Large intestine (tissue), 12 donors: ENCODE measurements around the gene UGT1A7. TPM values are rescaled to one million over a fixed set of nuclear protein-coding genes. Genes with fewer than 3 reads are reported as not detected.
"Not testable (repeated sequence)": the region's sequence is repeated elsewhere in the genome, so short reads cannot be mapped to it uniquely, and the experiment has no call there.

Experiments
- DNase-seq, 2 donors: peaks; one replicate each; pipeline versions ENCODE4 v3.0.0 to v3.0.0-alpha.2; 2013
- H3K27ac ChIP-seq: one replicate; pipeline ENCODE4 v1.5.1; 2013; ENCODE audit warnings: low read length
- H3K27me3 ChIP-seq: 2 replicates; pipeline ENCODE4 v1.6.1; 2013; ENCODE audit warnings: low read length; ENCODE audit not compliant: control insufficient read depth, insufficient read depth
- H3K36me3 ChIP-seq: 2 replicates; pipeline ENCODE4 v1.6.1; 2013; ENCODE audit warnings: low read length; ENCODE audit not compliant: control insufficient read depth, insufficient read depth
- H3K4me1 ChIP-seq: one replicate; pipeline ENCODE4 v1.6.1; 2013; ENCODE audit warnings: low read length; ENCODE audit not compliant: control insufficient read depth, insufficient read depth
- H3K4me3 ChIP-seq: one replicate; pipeline ENCODE4 v1.5.1; 2013; ENCODE audit warnings: low read length
- H3K9me3 ChIP-seq: one replicate; pipeline ENCODE4 v1.6.1; 2013; ENCODE audit warnings: mild to moderate bottlenecking, low read depth, low read length, moderate library complexity; ENCODE audit not compliant: control insufficient read depth
- WGBS: methylation state at CpG from one replicate; pipeline ENCODE4 v1.1.5; 2013; ENCODE audit warnings: low lambda C conversion rate; ENCODE audit not compliant: insufficient coverage; 5-methylcytosine and 5-hydroxymethylcytosine counted together
- long read RNA-seq, 11 donors: transcript quantifications; one replicate each; lab custom pipeline, GENCODE V29; 2026
- polyA plus RNA-seq: library from polyadenylated mRNA; unstranded; fragments of 120-200 nt; gene quantifications from one replicate; pipeline ENCODE4 v1.2.1, GENCODE V29; 2013

The UGT1A7 gene
- polyA plus RNA-seq, result not detected
- long read RNA-seq, donor 1, result 0 reads
- long read RNA-seq, donor 2, result 0 reads
- long read RNA-seq, donor 3, result 0 reads
- long read RNA-seq, donor 4, result 0 reads
- long read RNA-seq, donor 5, result 0 reads
- long read RNA-seq, donor 6, result 0 reads
- long read RNA-seq, donor 7, result 0 reads
- long read RNA-seq, donor 8, result 0 reads
- long read RNA-seq, donor 9, result 0 reads
- long read RNA-seq, donor 10, result 0 reads
- long read RNA-seq, donor 11, result 0 reads

- WGBS, result 44% methylated on average over 2 of the region's 5 CpGs
- Histone ChIP-seq H3K36me3 (no peaks in the 10 kb centered on the region), H3K27ac (no peak within 1 kb of the TSS), H3K9me3 (no peaks in the 10 kb centered on the region), H3K27me3 (no peaks in the 10 kb centered on the region), H3K4me3 (no peak within 1 kb of the TSS), H3K4me1 (no peaks in the 10 kb centered on the region)
- no peak for DNase-seq
Observed at GRCh38 chr2:233681521-233682099, at the start of gene UGT1A7. TSS of gene UGT1A7 (plus strand) at chr2:233681901. CDS start at chr2:233681938, 37 bp downstream.

- not testable (repeated sequence) for H3K27me3 ChIP-seq, H3K4me3 ChIP-seq, DNase-seq, H3K9me3 ChIP-seq, H3K36me3 ChIP-seq, H3K27ac ChIP-seq, H3K4me1 ChIP-seq
- WGBS, result no CpG with 5 or more reads among the region's 10 CpGs
Observed at GRCh38 chr2:233636306-233636705, 45.4 kb upstream of the UGT1A7 start, which contains the start of gene UGT1A10. TSS of gene UGT1A10 (plus strand) at chr2:233636448. CDS start at chr2:233636523, 75 bp downstream.

GRCh38 chr2:233638836-233639235 is 42.9 kb upstream of the UGT1A7 start:
- WGBS, result no CpG with 5 or more reads among the region's 5 CpGs
- no peak for DNase-seq
- Histone ChIP-seq H3K27ac (no peak overlapping the region), H3K36me3 (no peaks in the 10 kb centered on the region), H3K9me3 (peaks cover 3% of the 10 kb centered on the region), H3K27me3 (no peaks in the 10 kb centered on the region), H3K4me3 (no peak overlapping the region), H3K4me1 (no peaks in the 10 kb centered on the region)

DNA sequence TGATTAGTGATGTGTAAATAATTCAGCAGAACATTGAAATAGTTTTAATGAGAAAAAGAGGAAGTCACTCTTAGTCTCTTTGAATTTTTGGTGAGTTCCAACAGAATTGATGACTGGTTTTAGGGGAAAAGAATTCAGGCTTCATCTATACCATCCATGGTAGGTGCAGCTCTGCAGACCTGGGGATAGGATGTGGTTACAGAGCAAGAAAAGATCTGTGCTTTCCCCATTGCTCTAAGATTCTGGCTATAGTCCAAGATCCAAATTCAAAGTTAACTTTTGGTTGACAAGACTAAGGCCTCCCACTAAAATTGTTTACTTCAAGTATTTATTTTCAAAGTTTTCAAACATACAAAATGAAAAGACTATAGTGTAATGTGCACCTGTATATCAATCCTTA is 41.8 kb upstream of the UGT1A7 start:
- no peaks in the 10 kb centered on the region for H3K27me3 ChIP-seq
- H3K4me3 ChIP-seq, result no peak overlapping the region
- no peak overlapping the region for H3K27ac ChIP-seq
- no peaks in the 10 kb centered on the region for H3K36me3 ChIP-seq
- peaks cover 3% of the 10 kb centered on the region for H3K9me3 ChIP-seq
- H3K4me1 ChIP-seq, result no peaks in the 10 kb centered on the region
- no peak for DNase-seq

GRCh38 chr2:233643128-233643527 is 38.6 kb upstream of the UGT1A7 start:
- no peaks in the 10 kb centered on the region for H3K27me3 ChIP-seq
- no CpG with 5 or more reads among the region's 1 CpG for WGBS
- H3K4me3 ChIP-seq, result no peak overlapping the region
- no peak overlapping the region for H3K27ac ChIP-seq
- no peaks in the 10 kb centered on the region for H3K4me1 ChIP-seq
- no peaks in the 10 kb centered on the region for H3K36me3 ChIP-seq
- peaks cover 3% of the 10 kb centered on the region for H3K9me3 ChIP-seq
- no peak for DNase-seq

DNA sequence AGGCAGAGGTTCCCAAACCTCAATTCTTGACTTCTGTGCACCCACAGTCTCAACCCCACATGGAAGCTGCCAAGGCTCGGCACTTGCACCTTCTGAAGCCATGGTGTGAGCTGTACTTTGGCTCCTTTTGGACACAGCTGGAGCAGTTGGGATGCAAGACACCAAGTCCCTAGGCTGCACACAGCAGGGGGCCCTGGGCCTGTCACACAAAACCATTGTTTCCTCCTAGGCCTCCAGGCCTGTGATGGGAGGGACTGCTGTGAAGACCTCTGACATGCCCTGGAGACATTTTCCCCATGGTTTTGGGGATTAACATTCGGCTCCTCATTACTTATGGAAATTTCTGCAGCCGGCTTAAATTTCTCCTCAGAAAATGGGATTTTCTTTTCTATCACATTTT is 35.7 kb upstream of the UGT1A7 start:
- H3K36me3 ChIP-seq, result not testable (repeated sequence)
- WGBS, result 100% methylated on average over 2 of the region's 3 CpGs

GRCh38 chr2:233650981-233651380 is 30.7 kb upstream of the UGT1A7 start:
- no peaks in the 10 kb centered on the region for H3K36me3 ChIP-seq

More for the DNA sequence above, 35.7 kb upstream of the UGT1A7 start:
- not testable (repeated sequence) for H3K4me1 ChIP-seq, H3K27me3 ChIP-seq, H3K4me3 ChIP-seq, H3K27ac ChIP-seq, H3K9me3 ChIP-seq, DNase-seq

DNA sequence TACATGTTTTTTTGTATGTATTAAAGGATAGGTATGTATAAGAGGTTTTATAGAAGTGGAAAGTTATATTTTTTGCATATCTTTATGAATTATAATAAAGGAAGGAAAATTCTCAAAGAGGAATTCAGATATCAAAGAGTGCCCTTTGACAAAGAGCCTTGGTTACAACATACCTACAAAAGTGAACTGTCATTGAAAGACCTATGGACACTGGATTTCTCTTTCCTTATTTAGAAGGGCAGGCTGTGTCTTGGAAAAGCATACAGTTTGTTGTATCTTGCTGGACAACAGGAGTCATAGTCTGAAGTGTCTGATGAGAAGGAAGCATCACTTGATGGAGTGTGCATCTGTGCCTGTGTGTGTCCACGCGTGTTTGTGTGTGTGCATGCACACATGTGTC is 30.3 kb upstream of the UGT1A7 start:
- H3K27me3 ChIP-seq, result no peaks in the 10 kb centered on the region
- H3K36me3 ChIP-seq, result no peaks in the 10 kb centered on the region
- H3K27ac ChIP-seq, result no peak overlapping the region
- no peak overlapping the region for H3K4me3 ChIP-seq
- no peaks in the 10 kb centered on the region for H3K4me1 ChIP-seq
- no peaks in the 10 kb centered on the region for H3K9me3 ChIP-seq
- DNase-seq, result no peak
- WGBS, result no CpG with 5 or more reads among the region's 2 CpGs

More at GRCh38 chr2:233650981-233651380, 30.7 kb upstream of the UGT1A7 start:
- WGBS, result 100% methylated on average over 1 of the region's 4 CpGs
- Histone ChIP-seq H3K27ac (no peak overlapping the region), H3K9me3 (no peaks in the 10 kb centered on the region), H3K27me3 (no peaks in the 10 kb centered on the region), H3K4me3 (no peak overlapping the region), H3K4me1 (no peaks in the 10 kb centered on the region)
- no peak for DNase-seq

GRCh38 chr2:233654501-233654900 is 27.2 kb upstream of the UGT1A7 start:
- DNase-seq, result no peak
- Histone ChIP-seq H3K27ac (no peak overlapping the region), H3K36me3 (no peaks in the 10 kb centered on the region), H3K4me3 (no peak overlapping the region), H3K9me3 (no peaks in the 10 kb centered on the region), H3K4me1 (no peaks in the 10 kb centered on the region), H3K27me3 (no peaks in the 10 kb centered on the region)
- WGBS, result 33% methylated on average over 2 of the region's 6 CpGs

GRCh38 chr2:233655043-233655442 is 26.7 kb upstream of the UGT1A7 start:
- Histone ChIP-seq H3K4me3 (no peak overlapping the region), H3K36me3 (no peaks in the 10 kb centered on the region), H3K9me3 (no peaks in the 10 kb centered on the region), H3K27ac (no peak overlapping the region), H3K27me3 (no peaks in the 10 kb centered on the region), H3K4me1 (no peaks in the 10 kb centered on the region)
- DNase-seq, result peak in 1 of 2 donors; percentile 4
- WGBS, result 20% methylated on average over 1 of the region's 1 CpG

GRCh38 chr2:233655943-233656342 is 25.8 kb upstream of the UGT1A7 start:
- H3K27ac ChIP-seq, H3K4me1 ChIP-seq, H3K4me3 ChIP-seq, H3K9me3 ChIP-seq, H3K36me3 ChIP-seq, H3K27me3 ChIP-seq, DNase-seq: not testable (repeated sequence)
- WGBS, result no CpG with 5 or more reads among the region's 3 CpGs
